Liver (tissue), 3 donors: ENCODE measurements around the gene RNF141.

ENCODE experiments used
- CTCF ChIP-seq: fragments of 150-350 bp; IDR thresholded peaks from 2 replicates; pipeline ENCODE4 v1.5.1; 2017; ENCODE audit warnings: improper control_type of control experiment, low read depth, low read length; ENCODE audit not compliant: missing input control
- EGR1 ChIP-seq, 2 donors: IDR thresholded peaks; 2 replicates each; pipeline ENCODE4 v1.6.1; 2016 to 2018; ENCODE audit warnings: antibody characterized with exemption in 2 of 2, low read depth in 2 of 2
- GABPA ChIP-seq, 2 donors: IDR thresholded peaks in 1 of 2; conservative IDR thresholded peaks in 1 of 2; 2 replicates each; pipeline ENCODE4 v1.6.1; 2016; ENCODE audit warnings: antibody characterized with exemption in 2 of 2, mild to moderate bottlenecking in 1 of 2, moderate library complexity in 1 of 2
- NR2F2 ChIP-seq: IDR thresholded peaks from 2 replicates; pipeline ENCODE4 v1.6.1; 2016; ENCODE audit warnings: antibody characterized with exemption
- RAD21 ChIP-seq, 2 donors: IDR thresholded peaks; 2 replicates each; pipeline ENCODE4 v1.6.1; 2016; ENCODE audit warnings: antibody characterized with exemption in 2 of 2, mild to moderate bottlenecking in 2 of 2
- REST ChIP-seq: IDR thresholded peaks from 2 replicates; pipeline ENCODE4 v1.6.1; 2016; ENCODE audit warnings: antibody characterized with exemption, mild to moderate bottlenecking
- TAF1 ChIP-seq: conservative IDR thresholded peaks from 2 replicates; pipeline ENCODE4 v1.6.1; 2016; ENCODE audit warnings: antibody characterized with exemption, mild to moderate bottlenecking
- ZBTB33 ChIP-seq: IDR thresholded peaks from 2 replicates; pipeline ENCODE4 v1.6.1; 2016; ENCODE audit warnings: antibody characterized with exemption
- donor health status: healthy.
- donor health status: healthy.

GRCh38 chr11:10573028-10573427 lies 32.0 kb upstream of the RNF141 start:
- TF ChIP-seq EGR1 (IDR thresholded peaks at IDR 0.05; ENCODE audit: low read depth in 2 of 2) (no peak), CTCF (no peak), ZBTB33 (no peak), NR2F2 (no peak), RAD21 (IDR thresholded peaks at IDR 0.05) (no peak), REST (no peak), TAF1 (no peak), GABPA (IDR thresholded peaks at IDR 0.05 in 1 of 2, conservative IDR thresholded peaks at IDR 0.05 in 1 of 2) (no peak)
